GM18867 (cell line): Measurements from ENCODE around the gene HOXC4.

Experiments
- ATAC-seq: cut with Tn5 transposase; IDR thresholded peaks from one replicate; pipeline ENCODE4 v1.9.1; 2021; ENCODE audit warnings: mild to moderate bottlenecking, moderate library complexity; ENCODE audit not compliant: unreplicated experiment

The HOXC4 gene

GRCh38 chr12:54053751-54054741 lies at the start of gene HOXC4:
Gene HOXC4, plus strand, starts transcription at chr12:54053835. Its CDS starts 88 bp downstream, at chr12:54053923.
- peak; percentile 56 for ATAC-seq

- ATAC-seq = no peak
These were observed 49.4 kb upstream of the HOXC4 start for GRCh38 chr12:54004063-54004840.

- ATAC-seq = no peak
These were observed 48.6 kb upstream of the HOXC4 start for GRCh38 chr12:54004841-54005530.

- ATAC-seq = no peak
These were observed 48.1 kb upstream of the HOXC4 start for GRCh38 chr12:54005531-54005852.

GRCh38 chr12:54005853-54006558 lies 47.6 kb upstream of the HOXC4 start:
- ATAC-seq = peak; percentile 68

GRCh38 chr12:54006559-54007220 lies 46.9 kb upstream of the HOXC4 start:
- no peak for ATAC-seq

GRCh38 chr12:54007538-54008259 lies 45.9 kb upstream of the HOXC4 start:
- no peak for ATAC-seq

GRCh38 chr12:54008260-54008552 lies 45.4 kb upstream of the HOXC4 start:
- no peak for ATAC-seq

- ATAC-seq = no peak
These were observed 44.2 kb upstream of the HOXC4 start for GRCh38 chr12:54009171-54010052.

GRCh38 chr12:54010053-54010971 lies 43.3 kb upstream of the HOXC4 start:
- ATAC-seq = no peak

GRCh38 chr12:54010972-54011664 lies 42.5 kb upstream of the HOXC4 start:
- no peak for ATAC-seq

- ATAC-seq = no peak
These were observed 41.7 kb upstream of the HOXC4 start for GRCh38 chr12:54011665-54012532.

- no peak for ATAC-seq
These were observed 40.8 kb upstream of the HOXC4 start for GRCh38 chr12:54012631-54013409.

- no peak for ATAC-seq
These were observed 39.1 kb upstream of the HOXC4 start for GRCh38 chr12:54014377-54015017.
